GM21381 (cell line): ENCODE results near the gene PLA2G4A.

Source experiments
- ATAC-seq: cut with Tn5 transposase; IDR thresholded peaks from one replicate; pipeline ENCODE4 v1.9.1; 2021; ENCODE audit warnings: mild to moderate bottlenecking, moderate library complexity; ENCODE audit not compliant: unreplicated experiment

Gene PLA2G4A

DNA sequence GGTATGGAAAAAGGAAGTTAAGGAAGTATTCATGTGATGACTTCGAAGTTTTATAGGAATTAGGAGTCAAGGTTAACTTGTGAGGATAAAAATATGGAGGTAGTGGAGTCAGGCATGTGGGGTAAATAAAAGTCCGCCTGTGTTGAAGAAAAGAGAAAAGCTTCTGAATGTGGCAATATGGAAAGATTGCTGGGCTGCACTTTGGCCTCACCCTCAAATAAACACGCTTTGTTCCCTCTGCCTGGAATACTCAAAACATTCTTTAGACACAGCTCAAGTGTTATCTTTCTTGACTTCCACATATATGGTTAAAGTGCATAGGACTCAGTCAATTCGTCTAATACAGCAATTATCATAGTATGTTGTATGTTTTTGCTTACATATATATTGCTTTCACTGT, 137.7 kb downstream of the PLA2G4A start:
- ATAC-seq, result no peak

DNA sequence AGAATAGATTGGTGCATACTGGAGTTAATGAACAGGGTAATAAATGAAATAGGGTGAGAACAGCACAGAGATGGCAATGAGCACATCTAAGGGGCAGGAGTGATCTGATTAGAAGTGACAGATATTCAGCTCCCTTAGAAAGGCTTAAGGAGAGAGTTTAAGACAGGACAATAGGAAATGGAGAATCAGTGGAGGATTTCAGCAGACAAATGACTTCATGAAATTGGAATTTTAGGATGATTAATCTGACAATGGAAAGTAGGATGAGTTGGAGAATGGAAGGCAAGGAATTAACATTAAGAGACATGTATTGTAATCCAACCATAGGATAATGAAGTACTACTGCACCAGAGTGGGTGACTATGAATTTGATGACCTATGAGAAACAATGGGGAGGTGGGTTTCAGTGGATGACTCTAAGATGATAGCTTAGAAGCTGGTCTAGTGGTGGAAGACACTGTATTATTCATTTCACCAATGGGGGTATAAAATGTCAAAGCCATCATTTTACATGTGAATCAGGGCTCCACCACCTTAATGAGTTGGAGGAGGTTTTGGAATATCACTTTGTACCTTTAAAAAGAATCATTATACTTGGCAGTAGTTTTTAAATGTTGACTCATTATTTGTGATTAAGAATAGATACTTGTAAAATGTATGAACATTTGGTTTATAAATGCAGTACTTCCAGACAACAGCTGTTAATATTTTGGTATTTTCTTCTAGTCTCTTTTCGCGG, 139.1 kb downstream of the PLA2G4A start:
- no peak for ATAC-seq

DNA sequence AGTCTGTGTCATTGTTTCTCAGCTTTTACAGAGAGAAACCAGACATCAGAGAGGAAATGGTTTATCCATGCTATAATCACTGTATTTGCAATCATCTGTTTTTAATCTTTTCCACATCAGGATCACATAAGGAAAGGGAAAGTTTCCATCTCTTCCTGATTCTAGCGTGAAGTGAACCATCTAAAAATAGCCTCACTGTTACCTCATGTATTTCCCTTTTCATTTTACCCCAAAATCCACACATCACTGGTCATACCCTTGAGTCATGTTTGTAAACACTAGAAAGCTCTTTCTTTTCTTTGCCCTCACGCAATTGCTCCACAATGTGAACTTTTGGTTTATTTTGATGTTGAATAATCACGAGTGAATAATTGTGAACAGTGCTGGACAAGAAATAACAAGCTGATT, 146.0 kb downstream of the PLA2G4A start:
- no peak for ATAC-seq

DNA sequence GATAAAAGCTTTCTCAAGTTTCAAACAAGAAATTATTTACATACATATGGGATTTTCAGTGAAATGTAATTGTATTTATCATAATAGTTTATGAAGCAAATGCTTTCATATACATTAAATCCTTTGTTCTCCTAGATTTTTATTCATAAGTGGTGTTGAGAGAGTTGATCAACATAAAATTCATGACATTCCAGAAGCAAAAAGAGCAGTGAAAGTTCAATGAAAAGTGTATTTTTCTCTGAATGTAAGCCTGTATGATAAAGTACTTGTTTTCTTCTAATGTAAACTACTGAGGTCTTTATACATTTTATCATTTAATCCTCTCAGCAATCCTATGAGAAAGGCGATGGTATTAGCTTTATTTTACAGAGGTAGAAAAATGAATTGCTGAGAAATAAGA, 146.5 kb downstream of the PLA2G4A start:
- ATAC-seq, result no peak

DNA sequence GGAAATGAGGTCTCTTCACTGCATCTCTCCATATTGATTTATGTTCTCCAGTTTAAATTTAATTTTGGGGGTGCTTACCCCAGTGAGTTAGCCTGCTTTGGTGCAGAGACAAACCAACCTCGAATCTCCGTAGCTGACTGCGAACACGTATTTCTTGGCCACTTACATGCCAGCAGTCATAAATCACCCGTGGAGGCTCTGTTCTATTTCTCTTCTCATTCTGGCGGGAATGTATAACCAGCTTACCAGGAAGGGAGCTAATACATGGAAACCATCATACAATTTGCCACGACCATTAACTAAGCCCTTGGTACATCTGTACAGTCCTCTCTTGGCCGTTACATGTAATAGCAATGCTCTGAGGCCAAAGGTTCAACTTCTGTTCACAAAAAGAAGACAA, 148.0 kb downstream of the PLA2G4A start:
- ATAC-seq, result no peak

DNA sequence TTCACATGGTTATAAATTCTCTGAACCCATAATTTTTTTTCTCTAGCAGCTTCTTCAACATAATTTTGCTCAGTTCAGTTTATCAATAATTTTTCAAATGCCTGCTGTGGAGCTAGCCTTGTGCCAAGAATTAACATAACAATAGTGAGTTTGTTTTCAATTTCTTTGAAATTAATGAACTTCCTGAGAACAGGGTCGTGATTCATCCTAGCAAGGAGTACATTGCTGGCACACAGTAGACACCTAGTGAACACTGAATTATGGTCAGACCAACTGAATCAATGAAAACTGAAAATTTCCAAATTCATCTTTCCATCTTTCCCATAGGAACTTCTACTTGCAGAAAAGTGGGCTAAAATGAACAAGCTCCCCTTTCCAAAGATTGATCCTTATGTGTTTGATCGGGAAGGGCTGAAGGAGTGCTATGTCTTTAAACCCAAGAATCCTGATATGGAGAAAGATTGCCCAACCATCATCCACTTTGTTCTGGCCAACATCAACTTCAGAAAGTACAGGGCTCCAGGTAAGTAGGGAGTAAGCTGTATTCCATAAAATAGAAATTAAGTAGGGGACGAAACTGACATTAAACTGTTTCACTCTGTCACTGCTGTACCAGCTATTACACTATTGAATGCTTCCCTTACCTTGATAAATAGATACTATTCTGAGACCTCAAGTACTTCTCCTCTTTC, 148.7 kb downstream of the PLA2G4A start:
- no peak for ATAC-seq

DNA sequence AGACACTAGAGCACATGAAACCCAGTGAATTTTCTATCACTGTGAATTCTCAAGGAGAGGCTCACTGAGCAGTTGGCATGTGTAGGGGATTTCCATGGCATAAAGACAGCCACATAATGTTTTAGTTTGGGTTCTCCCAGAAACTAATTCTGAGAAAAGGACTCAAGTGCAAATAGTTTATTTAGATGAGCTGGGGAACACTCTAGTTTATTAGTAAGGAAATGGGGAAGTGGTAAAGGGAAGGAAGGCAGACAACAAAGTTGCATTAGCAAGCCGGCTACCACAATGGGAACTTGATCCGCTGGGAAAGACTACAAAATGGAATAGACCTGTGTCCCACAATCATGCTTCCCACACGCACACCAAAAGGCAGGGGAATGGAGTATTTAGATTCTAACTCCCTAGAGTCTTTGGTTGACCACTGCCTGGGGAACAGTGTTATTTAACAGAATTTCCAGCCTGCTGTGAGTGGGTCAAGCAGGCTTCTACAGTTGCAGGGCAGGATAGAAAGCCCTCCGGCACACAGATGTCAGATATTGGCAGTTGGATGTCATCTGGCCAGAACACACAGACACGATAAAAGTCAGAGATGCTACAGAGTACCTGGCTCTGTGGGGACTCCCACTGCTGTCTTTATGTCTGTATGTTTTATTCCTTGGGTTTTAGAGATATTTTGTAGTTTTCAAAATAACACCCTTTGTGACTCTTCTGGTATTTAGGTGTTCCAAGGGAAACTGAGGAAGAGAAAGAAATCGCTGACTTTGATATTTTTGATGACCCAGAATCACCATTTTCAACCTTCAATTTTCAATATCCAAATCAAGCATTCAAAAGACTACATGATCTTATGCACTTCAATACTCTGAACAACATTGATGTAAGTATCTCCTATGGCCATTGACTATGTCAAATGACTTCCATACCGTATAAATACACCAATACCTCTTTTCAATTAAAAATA, 150.1 kb downstream of the PLA2G4A start:
- no peak for ATAC-seq

DNA sequence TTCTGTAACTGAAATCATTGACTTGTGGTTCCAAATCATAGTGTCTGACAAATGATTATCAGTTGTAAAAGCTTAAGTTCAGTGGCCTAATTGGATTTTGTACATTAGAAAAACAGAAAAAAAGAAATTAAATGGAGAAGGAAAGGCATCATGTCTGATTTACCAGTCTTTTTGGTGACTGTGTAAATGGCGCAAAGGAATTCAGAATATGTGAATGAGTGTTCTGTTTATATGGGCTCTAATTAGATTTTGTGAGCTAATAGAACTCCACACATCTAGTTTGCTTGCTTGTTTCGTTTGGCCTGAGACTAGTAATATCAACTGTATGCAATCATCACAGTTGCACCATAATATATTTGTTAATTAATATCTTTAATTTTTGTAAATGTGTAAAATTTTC, 151.7 kb downstream of the PLA2G4A start:
- ATAC-seq, result no peak

DNA sequence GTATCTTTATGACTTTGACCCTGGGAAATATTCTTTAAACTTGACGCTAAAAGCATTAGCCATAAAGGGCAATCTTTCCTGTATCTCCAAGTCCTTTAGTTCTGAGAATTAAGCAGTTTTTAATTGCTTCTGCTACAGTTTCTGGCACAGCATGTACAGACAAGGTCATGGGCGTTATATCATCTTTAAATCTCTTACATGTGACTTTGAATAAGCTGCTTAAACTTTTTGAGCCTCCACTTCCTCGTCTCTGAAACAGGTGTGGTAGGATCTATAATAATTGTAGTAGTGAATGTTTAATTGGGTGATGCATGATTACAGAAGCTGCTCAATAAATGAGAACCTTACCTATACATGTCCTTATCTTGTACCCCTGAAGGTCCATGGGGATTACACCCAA, 153.4 kb downstream of the PLA2G4A start:
- ATAC-seq, result no peak

DNA sequence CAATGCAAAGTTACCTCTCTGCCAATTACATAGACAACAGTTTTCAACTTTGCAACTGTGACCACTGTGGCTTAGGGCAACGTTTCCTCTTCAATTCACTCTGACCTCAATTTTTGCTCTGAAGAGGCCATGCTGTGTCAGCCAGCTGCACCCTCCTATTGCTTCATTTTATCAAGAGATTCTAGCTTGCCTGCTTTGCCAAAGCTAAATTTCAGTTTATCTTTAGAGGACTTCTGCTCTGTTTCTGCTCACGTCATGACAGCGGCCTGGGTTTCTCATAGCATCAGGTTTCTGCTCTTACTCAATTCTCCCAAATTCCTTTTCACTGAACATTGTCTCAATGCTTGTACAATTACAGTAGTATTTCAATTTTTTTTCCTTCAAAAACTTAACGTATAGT, 154.6 kb downstream of the PLA2G4A start:
- no peak for ATAC-seq

DNA sequence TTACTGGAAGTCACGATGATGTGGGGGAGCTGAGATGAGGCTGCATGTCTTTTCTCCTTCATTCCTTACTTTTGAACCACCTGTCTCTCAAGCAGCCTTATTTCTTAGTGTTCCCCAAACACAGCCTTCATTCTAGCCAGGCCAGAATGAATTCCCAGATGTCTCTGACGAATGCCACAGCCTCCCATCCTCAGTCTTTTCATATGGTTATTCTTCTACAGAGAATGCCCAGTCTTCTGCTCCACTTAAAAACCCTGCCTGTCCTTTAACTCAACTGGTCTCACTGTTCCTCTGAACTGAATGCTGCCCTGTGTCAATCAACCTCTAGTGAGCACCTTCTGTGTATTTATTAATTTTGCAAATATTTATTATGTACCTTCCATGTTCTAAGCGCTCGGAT, 156.2 kb downstream of the PLA2G4A start:
- no peak for ATAC-seq

DNA sequence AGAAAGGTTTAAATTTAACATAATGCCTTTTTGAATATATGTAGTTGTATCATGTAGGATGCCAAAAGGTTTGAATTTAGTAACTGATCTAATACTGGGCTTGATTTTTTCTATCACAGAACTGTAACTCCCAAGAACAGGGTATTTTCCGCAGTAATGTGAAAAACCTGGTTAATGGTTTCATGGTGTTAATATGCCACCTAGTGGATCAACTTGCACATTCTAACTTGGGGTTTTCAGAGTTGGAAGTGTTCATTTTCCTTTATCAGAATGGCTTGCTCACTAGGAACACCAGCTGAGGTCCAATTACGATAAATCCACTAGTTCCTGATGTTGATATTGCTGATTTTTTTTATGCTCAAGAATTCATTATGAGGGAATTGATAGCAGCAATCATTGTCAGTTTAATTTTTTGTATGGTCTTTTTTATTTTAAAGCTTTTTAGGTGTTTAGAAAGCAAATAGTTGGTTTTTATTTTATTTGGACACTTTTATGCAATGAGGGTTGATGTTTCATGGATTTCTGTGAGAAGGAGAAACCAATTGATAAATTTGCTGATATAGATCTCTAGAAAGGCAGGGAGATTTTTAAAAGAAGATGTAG, 157.2 kb downstream of the PLA2G4A start:
- peak; percentile 85 for ATAC-seq

DNA sequence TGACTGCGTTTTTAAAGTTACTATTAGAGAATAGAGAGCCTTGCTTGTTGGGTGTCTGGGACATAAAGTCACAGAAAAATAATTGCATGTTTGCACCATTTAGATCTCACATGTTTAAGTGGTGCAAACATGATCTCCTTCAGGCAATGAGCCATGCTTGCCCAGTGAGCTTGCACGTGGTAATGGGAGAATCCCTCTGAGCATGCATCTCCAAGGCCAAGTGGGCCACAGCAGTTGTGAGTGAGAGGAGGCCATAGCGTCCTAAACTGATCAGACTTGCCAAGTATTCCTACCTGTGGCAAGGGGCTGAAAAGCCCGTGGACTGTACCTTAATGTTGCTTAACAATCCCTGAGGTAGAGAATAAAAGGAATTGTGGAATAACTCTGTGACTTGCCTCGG, 158.3 kb downstream of the PLA2G4A start:
- ATAC-seq, result no peak

DNA sequence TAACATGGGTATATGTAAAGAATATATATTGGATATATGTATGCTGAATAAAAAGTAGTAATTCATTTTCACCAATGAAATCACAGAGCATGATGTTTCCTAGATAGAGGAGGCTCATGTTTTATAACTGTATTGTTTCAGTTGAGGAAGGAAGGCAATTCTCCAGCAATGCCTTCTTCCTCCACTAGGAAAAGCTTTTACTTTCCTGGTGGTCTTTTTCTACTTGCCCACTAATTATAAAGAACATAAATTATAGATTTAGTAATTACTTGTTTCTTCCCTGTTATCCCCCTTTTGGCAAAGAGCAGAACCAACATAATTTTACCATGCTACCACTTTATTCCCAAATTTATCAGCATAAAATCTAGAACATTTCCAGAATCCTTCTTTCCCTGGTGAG, 159.0 kb downstream of the PLA2G4A start:
- no peak for ATAC-seq

DNA sequence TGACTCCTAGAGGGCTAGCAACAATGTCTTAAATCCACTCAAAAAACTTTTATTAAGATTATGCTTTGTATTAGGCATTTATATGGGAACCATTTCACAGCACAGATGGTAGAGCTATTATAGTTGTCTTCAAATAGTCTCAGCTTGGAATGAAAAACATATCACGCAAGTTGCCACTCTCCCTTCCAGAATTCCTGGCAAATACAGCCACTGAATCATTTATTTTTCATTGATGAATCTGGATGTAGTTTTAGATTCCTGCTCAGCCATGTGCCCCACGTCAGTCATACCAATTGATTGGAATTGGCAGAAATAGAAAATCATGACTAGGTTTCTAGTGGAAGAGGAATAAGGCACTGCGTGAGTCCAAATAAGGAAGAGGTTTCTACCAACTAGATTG, 165.2 kb downstream of the PLA2G4A start:
- no peak for ATAC-seq

DNA sequence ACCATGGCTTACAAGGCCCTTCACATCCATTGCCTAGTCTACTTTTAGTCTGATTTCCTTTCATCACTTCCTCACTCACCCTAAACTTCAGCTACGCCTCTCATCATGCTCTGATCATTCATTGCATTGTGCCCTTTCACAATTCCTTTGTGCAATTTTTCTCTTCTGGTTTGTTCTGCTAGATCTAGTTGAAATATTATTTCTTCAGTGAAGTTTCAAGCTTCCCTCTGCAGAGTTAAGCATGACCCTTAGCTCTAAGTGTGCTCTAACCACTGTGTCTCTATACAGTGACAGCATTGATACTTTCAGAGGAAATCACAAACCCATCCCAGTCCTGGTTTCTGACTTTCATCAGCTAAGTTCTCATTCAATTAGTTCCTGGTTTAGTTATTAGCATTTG, 166.1 kb downstream of the PLA2G4A start:
- ATAC-seq, result peak; percentile 65

DNA sequence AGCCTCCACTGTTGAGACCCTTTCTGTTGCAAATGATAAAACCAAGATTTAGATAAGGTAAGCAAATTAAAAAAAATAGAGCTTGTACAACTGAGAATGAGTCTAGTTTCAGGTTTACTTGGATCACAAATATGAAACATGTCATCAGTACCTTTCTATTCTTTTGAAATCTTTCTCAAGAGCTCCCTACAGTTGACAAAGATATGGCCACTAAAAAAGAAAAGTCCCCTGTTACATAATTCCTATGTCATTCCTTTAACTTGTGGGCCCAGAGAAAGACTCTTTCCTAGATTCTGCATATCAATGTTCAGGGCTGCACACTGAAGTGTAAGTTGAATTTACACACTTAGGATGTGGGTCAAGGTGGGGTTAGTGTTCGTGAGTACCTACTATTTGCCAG, 168.1 kb downstream of the PLA2G4A start:
- no peak for ATAC-seq

DNA sequence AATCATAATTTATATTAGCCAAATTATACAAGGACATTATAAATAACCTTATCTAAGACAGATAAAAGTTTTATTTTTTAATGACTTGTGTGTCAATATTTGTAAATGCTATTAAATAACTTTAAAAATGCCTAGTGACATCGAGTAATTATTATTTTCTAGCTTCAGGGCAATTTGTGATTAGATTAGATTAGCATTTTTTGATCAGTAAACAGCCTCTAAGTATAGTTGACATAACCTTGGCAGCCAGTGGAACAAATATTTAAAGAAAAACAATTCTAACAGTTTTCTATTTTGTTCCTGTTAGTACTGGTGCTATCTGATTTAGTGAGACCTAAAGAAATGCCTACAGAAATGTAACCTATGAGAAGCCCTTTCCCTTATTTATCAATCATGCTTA, 169.1 kb downstream of the PLA2G4A start:
- ATAC-seq, result no peak

DNA sequence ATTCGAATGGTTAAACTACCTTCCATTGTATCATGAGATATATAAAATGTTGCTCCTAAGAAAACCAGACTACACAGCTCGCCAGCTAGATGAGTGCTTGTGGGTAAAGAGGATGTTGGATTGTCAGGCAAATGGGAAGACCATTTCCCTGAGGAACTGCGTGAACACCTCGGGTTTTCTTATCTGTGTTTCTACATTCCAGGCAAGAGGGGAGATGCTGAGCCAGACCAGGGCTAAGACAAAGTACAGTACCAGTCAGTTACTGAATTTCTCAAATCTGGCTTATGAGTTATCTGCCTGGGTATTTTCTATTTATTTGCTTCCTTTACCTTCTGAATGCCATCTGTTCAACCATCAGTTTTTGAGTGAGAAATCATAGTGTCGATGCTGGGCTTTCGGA, 170.8 kb downstream of the PLA2G4A start:
- no peak for ATAC-seq

DNA sequence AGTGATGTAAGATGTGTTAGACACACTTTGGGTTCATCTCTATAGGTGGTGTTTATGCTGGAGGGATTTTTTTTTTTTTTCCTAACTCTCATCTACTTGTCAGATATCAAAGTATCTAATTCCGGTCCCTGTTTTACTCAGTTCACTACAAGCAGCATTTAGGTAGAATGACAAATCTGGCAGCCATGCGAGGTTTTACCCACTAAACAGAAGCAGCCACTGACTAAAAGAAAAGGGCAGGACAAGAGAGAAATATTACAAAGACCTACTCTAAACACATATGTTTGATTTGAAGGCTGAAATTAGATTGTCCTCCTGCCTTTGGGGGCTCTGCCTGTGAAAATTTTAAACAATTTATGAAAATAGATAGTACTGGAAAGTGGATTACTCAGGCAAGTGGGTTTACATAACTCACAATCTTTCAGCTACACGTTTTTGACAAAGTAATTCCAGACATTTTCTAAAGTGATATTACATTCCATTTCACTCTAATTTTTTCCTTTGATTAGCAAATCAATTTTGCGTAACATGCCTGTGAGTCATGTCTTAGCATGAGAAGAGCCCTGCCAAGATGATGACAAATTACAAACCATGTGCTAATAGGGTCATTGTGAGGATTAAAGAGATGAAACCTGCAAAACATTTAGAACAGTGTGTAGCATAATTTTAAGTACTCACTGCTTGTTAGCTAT, 172.6 kb downstream of the PLA2G4A start:
- no peak for ATAC-seq

DNA sequence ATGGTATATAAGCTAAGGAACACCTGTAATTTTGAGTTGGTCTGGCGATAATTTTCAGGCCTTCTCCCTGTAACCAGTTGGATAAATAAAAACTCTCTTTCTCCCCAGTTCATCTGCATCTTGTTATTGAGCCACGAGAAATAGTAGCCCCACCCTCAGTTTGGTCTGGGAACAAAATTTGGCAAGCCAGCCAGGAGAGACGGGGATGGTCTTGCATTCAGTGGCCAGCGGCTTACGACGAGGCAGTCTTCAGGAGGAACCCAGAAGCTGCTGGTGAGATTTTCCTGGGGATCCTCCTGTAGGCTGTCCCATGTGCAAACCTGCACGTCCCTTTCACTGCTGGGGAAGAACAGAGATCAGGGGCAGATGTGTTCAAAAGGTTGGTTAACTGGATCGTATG, 174.6 kb downstream of the PLA2G4A start:
- no peak for ATAC-seq
